ENCODE measurements around the gene ATL2. TPM values are rescaled to one million over a fixed set of nuclear protein-coding genes. Genes with fewer than 3 reads are reported as not detected.

Gene ATL2
- total and polyA plus RNA-seq, 2 experiments from 2014 or later: 28.0 to 72.4 TPM

DNA sequence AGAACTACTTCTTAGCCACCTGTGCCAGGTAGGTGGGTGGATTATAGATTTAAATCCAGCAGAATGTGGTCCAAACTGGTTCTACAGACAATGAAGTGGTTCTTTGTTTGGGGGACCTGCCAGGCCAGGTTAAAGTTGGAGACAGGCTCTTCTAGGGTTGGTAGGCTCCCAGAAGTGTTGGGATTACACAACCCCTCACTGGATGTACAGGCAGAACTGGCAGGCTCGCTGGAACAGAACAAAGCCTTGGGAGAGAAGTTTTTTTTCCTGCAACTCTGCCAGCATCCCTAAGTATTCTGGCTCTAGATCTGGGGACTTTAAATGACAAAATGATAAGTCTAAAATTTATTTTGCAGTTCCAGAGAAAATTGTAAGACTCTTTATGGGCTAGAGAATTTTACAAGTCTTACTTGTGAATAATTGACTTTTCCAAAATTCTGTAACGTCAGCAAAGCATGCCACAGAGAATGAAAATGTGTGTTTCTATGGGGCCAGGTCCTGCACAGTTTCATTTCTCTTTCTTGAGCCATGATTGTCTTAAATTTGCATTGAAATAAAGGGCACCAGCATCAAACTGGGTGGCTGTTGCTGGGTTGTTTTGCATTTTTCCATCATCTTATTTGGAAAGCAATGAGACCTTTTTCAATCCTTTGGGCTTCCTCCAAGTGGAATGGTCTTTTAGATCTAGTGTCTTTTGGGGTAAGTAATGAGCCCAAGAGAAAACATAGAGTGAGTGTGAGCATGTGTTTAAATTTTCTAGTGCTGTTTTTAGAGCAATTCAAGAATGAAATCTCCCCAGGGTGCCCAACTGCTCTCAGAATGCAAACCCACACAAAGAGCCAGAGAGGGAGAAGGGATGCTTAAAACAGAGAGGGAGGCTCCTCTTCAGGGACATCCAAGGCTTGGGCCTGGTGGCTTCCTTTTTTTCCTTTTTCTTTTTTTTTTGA lies 32.4 kb upstream of the ATL2 start:
- TF ChIP-seq, protein P1, sequence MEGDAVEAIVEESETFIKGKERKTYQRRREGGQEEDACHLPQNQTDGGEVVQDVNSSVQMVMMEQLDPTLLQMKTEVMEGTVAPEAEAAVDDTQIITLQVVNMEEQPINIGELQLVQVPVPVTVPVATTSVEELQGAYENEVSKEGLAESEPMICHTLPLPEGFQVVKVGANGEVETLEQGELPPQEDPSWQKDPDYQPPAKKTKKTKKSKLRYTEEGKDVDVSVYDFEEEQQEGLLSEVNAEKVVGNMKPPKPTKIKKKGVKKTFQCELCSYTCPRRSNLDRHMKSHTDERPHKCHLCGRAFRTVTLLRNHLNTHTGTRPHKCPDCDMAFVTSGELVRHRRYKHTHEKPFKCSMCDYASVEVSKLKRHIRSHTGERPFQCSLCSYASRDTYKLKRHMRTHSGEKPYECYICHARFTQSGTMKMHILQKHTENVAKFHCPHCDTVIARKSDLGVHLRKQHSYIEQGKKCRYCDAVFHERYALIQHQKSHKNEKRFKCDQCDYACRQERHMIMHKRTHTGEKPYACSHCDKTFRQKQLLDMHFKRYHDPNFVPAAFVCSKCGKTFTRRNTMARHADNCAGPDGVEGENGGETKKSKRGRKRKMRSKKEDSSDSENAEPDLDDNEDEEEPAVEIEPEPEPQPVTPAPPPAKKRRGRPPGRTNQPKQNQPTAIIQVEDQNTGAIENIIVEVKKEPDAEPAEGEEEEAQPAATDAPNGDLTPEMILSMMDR (IDR thresholded peaks at IDR 0.05; ENCODE audit: poor library complexity): no peak
- TF ChIP-seq EZH2phosphoT487 (IDR thresholded peaks at IDR 0.05; ENCODE audit: low read depth, severe bottlenecking, unreplicated experiment): no peak
- no peak for TF ChIP-seq EZH2 (IDR thresholded peaks at IDR 0.05; ENCODE audit: borderline replicate concordance)
- no peak overlapping the region for H3K4me2 ChIP-seq
- no peak overlapping the region for H2AFZ ChIP-seq
- H3K4me3 ChIP-seq: no peak overlapping the region
- DNase-seq (ENCODE audit: low spot score): no peak
- no peaks in the 10 kb centered on the region for H3K79me2 ChIP-seq
- H3K9me3 ChIP-seq (ENCODE audit: low read depth): peaks cover 12% of the 10 kb centered on the region
- WGBS (ENCODE audit: low lambda C conversion rate, missing lambda C conversion rate): 75% methylated on average over 2 of the region's 2 CpGs
- no peaks in the 10 kb centered on the region for H3K27me3 ChIP-seq
- H4K20me1 ChIP-seq (ENCODE audit: insufficient read depth, poor library complexity, severe bottlenecking): no peaks in the 10 kb centered on the region
- peaks cover 10% of the 10 kb centered on the region for H3K4me1 ChIP-seq (ENCODE audit: insufficient read depth)
- no peaks in the 10 kb centered on the region for H3K36me3 ChIP-seq (replicated peaks; ENCODE audit: insufficient read depth, low read depth)
- H3K27ac ChIP-seq: no peak overlapping the region
- H3K9me2 ChIP-seq (replicated peaks; ENCODE audit: insufficient read depth): no peaks in the 10 kb centered on the region

DNA sequence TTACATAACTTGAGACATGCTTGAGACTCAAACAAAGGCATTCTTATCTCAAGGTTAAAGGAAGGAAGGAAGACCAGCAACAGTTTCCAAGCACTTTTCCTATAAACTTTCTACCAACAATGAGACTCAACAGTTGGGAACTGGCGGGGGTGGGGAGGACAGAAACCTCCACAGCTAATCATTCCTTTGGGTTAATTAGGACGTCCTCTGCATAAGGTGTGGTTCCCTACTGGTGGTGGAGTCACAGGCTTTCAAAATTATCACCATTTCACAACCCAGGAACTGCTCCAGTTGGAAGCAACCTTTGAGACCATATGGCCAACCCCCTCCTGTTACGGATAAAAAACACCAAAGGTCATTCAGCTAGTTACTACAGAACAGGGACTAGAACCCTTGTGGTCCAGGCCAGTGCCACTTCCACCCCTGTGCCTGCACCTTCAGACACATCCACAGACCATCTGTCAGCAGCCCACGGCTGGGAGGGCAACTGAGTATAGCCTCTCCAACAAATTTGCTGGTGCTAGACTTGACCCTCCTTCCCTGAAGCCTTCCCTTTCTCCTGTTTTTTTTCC lies 30.1 kb upstream of the ATL2 start:
- H3K4me3 ChIP-seq: no peak overlapping the region
- WGBS (ENCODE audit: low lambda C conversion rate, missing lambda C conversion rate): 76% methylated on average over 4 of the region's 4 CpGs
- no peaks in the 10 kb centered on the region for H3K27me3 ChIP-seq
- peak overlapping the region; percentile 51 for H3K27ac ChIP-seq
- H3K4me2 ChIP-seq: no peak overlapping the region
- peaks cover 3% of the 10 kb centered on the region for H3K9me3 ChIP-seq (ENCODE audit: low read depth)
- H4K20me1 ChIP-seq (ENCODE audit: insufficient read depth, poor library complexity, severe bottlenecking): no peaks in the 10 kb centered on the region
- TF ChIP-seq EZH2phosphoT487 (IDR thresholded peaks at IDR 0.05; ENCODE audit: low read depth, severe bottlenecking, unreplicated experiment): no peak
- TF ChIP-seq EZH2 (IDR thresholded peaks at IDR 0.05; ENCODE audit: borderline replicate concordance): no peak
- TF ChIP-seq, protein P1 (IDR thresholded peaks at IDR 0.05; ENCODE audit: poor library complexity): no peak
- no peaks in the 10 kb centered on the region for H3K9me2 ChIP-seq (replicated peaks; ENCODE audit: insufficient read depth)
- H2AFZ ChIP-seq: no peak overlapping the region
- H3K36me3 ChIP-seq (replicated peaks; ENCODE audit: insufficient read depth, low read depth): no peaks in the 10 kb centered on the region
- H3K79me2 ChIP-seq: no peaks in the 10 kb centered on the region
- DNase-seq (ENCODE audit: low spot score): peak; percentile 47
- peaks cover 10% of the 10 kb centered on the region for H3K4me1 ChIP-seq (ENCODE audit: insufficient read depth)

DNA sequence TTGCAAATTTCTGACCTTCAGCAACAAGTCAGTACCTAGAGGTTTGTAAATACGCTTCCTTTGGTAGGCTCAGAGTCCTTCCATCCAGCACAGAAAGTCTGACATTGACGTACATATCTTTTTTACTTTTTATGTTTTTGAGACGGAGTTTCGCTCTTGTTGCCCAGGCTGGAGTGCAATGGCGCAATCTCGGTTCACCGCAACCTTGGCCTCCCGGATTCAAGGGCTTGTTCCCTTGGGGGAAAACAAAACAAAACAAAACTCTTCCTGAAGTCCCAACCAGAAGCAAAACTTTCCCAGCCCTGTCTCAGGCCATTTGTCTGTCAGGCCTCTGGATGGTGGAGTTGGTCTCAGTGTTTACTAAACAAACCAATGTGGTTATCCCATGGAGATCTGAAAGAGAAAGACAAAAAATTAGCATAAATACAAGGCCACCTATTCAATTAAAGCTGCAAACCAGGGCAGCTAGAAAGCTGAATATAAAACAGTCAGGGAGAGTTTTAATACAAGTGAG lies 29.6 kb upstream of the ATL2 start:
- no peaks in the 10 kb centered on the region for H3K9me3 ChIP-seq (ENCODE audit: low read depth)

More for the DNA sequence above, 29.6 kb upstream of the ATL2 start:
- WGBS (ENCODE audit: low lambda C conversion rate, missing lambda C conversion rate): 69% methylated on average over 8 of the region's 8 CpGs
- no peaks in the 10 kb centered on the region for H3K36me3 ChIP-seq (replicated peaks; ENCODE audit: insufficient read depth, low read depth)
- no peak overlapping the region for H3K4me2 ChIP-seq
- H3K4me3 ChIP-seq: no peak overlapping the region
- H2AFZ ChIP-seq: no peak overlapping the region
- no peaks in the 10 kb centered on the region for H3K79me2 ChIP-seq
- no peak for DNase-seq (ENCODE audit: low spot score)
- peak overlapping the region; percentile 51 for H3K27ac ChIP-seq
- no peaks in the 10 kb centered on the region for H3K9me2 ChIP-seq (replicated peaks; ENCODE audit: insufficient read depth)
- H4K20me1 ChIP-seq (ENCODE audit: insufficient read depth, poor library complexity, severe bottlenecking): no peaks in the 10 kb centered on the region
- peaks cover 10% of the 10 kb centered on the region for H3K4me1 ChIP-seq (ENCODE audit: insufficient read depth)
- TF ChIP-seq EZH2 (IDR thresholded peaks at IDR 0.05; ENCODE audit: borderline replicate concordance) (no peak), EZH2phosphoT487 (IDR thresholded peaks at IDR 0.05; ENCODE audit: low read depth, severe bottlenecking, unreplicated experiment) (no peak)
- TF ChIP-seq, protein P1 (IDR thresholded peaks at IDR 0.05; ENCODE audit: poor library complexity): no peak
- no peaks in the 10 kb centered on the region for H3K27me3 ChIP-seq

All from hepatocyte (in vitro differentiated cells).